Fibroblast of skin of abdomen (primary cell): ENCODE results near the gene EFNB1.

Experiments
- DNase-seq: peaks from one replicate; pipeline ENCODE4 v3.0.0-alpha.2; 2013

EFNB1 gene

DNA sequence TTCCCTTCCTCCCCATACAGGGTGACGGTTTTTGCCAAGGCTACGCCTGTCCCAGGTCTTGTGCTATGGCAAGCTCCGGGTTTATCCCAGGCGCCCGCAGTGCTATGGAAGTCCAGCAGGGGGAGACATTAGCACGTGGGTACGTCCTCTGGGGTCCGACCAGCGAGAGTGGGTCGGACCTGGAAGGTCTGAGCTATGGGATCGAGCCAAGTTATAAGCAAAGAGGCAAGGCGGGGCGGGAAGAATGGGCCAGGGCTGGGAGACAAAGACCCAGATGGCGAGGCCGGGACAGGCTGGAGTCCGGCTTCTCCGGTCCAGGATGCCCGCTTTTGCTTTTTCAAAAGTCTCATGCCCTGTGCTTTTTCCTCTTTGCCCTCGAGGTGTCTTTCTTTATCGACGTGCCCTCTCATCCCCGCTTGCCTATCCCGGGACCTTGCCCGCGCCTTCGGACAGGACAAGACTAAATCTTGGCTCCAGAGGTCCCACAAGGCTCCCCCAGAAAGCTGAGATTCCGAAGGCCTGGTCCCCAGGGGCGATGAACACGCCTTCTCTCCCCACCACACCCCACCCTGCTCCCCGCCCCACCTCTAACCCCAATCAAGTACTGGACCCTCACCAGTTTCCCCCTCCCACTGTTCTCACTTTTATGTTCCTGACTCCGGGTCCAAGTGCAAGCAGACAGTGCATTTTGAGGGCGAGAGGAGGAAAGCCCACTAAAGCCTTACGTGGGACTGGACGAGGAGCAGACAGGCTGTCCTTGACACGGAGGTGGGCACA, 785 bp upstream of the EFNB1 start:
- peak; percentile 81 for DNase-seq

DNA sequence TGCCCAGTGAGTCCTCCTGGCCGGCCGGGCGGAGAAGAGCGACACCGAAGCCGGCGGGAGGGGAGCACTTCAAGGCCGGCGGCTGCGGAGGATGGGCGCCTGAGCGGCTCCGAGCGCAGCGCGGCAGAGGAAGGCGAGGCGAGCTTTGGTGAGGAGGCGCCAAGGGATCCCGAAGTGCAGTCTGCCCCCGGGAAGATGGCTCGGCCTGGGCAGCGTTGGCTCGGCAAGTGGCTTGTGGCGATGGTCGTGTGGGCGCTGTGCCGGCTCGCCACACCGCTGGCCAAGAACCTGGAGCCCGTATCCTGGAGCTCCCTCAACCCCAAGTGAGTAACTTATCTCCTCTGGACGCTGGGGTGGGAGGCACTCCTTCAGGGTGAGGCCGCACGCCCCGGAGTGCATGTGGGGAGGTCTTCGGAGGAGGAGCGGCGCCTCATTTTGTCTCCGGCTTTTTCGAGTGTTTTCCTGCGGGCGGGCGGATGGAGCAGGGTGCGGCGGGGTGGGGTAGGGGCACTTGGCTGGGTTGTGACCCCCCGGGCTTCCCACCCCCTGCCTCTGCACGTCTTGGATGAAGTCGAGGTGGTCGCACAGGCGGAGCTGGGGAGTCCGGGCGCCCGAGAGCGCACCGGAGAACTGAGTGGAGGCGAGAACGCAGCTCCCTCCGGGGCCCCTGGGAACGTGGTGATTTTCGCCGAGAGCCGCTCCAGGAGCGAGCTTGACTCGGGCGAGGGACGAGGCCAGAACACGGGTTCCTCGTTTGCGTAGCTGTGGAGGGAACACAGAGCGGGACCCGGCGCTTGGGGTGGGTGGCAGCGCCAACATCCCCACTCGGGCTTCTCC, 979 bp downstream of the EFNB1 start:
- DNase-seq = no peak

DNA sequence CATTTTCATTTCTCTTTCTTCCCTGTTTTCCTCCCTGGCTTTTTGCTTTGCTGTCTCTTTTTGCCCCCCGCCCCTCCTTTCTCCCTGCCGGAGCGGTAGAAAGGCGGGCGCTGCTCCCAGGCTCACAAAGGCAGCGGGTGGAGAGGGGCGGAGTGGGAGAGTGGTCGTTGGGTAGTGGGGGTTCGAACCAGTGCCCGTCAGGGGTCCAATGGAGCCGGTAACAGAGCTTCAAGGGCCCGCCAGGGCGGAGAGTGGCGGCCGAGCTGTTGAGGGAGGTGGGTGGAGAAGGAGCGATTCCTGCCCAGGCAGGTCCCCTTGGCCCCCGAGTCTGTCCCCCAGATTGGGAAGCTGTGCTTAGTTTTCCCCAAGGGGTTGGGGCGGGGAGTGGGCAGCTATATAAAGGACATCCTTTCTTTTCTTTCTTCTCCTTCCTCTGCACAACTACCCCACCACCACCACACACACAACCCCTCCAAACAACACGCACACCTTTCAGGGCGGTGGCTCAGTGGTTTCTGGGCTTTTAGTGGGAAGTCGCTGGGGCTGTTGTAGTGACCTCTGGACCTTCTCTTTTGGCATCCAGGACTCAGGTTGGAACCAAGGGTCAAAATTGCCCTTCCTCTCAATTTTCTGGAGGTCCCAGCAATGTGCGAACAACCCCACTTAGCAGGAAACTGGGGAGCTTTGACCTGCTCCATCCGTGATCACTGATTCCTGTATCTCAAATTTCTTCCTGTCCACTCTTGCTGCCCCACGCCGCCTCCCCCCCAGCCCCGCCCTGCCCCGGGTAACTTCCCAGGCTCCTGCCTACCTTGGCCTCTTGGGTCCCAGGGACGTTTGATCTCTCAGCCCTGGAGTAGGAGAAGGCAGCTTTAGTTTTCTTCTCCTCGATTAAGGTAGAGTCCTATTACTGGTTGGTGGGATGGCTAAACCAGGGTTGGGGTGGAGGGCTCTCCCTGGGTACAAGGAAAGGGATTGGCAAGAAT, 1.9 kb downstream of the EFNB1 start:
- no peak for DNase-seq

DNA sequence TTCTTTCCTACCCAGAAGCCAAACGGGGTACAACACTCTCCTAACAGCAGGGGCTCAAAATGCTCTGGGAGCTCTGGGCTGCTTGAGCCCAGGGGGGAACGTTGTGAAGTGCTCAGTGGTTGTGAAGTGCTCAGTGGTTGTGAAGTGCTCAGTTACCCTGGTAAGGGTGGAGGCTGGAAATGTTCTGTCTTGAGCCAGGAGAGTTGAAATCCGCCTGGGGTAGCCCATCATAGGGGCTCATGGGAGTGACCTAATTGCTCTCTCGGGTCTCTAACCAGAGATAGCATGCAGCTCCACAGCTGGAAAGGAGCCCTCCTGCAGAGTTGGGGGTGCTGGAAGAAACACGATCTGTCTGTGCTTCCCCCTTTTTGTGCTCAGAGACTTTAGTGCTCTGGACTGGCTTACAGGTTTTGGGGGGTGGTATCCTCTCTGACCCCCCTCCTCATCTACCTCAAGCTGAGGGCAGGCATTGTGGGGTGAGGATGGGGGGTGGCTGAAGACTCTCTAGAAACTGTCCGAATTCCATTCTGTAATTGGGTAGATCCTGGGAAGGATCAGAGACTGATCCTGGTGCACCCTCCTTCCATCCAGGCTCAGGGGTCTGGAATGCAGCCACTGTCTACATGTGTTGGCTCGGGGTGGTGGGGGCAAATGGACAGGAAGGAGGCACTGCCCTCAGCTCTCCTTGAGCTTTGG, 2.7 kb downstream of the EFNB1 start:
- no peak for DNase-seq

DNA sequence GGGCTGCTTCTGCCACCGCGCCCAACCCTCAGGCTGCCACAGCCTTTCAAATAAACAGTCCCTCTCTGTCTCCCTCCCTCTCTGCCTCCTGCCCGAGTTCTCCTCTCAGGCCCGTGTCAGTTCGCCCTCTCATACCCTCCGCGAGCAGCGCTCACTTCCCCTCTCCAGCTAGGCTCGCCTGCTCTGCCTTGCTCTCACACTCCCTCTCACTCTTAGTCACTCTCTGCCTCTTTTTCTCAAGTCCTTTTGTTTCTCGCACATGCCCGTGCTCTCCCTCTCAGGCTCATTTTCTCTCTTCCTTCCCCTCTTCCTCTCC, 3.2 kb downstream of the EFNB1 start:
- peak; percentile 73 for DNase-seq

DNA sequence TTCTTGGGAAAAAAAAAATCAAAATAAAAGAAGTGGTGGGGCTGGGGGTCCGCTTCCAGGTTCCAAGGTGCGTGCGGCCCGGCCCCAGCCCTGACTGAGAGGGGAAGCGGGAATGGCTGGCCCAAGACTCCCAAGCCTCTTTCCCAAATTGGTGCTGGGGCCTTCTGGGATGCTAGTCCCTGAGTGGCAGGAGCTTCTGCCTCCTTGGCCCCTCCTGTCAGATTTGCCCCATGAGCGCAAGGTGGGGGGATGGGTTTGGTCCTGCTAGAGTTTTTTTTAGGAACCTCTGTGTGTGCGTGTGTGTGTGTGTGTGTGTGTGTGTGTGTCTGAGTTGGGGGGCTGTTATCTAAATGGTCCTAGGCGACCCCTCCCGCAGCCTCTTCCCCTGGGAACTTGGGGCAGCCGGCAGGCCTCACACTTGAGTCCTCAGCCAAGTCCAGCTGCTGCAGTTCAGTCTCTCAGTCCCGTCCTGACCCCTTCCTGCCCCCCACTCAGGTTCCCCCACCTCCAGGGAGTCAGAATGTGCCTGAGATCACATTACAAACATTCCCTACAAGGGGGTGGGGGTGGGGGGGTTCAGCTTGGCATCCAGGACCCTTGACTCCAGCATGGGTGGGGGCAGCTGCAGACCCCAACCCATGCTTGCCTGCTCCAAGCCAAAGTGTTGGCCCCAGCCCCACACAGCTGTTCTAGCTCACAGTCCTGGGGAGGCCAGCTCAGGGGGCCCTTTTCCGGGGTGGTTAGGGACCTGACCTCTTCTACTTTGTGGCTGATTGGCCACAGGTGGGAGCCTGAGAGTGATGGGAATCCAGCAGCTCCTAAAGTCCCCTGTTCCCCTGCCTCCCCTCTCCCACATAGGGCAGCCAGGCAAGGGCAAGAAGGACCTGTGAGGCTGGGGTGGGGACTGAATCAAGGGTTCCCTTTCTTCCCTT, 4.0 kb downstream of the EFNB1 start:
- no peak for DNase-seq

DNA sequence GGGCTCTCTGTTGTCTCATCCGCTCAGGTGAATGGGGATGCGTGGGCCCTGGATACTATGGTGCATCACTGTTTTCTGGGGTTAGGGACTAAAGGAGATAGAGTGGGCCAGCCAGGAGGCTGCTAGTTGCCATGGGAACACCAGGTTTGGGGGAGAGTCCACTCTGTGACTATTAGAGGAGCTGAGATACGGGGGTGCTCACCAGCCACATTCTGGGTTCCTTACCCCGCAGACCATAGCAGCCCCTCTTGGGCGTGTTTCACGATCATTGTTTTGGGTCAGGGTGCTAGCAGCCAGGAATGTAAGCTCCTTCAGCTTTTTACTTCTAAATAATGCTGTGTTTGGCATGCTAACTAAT, 4.6 kb downstream of the EFNB1 start:
- DNase-seq = no peak

DNA sequence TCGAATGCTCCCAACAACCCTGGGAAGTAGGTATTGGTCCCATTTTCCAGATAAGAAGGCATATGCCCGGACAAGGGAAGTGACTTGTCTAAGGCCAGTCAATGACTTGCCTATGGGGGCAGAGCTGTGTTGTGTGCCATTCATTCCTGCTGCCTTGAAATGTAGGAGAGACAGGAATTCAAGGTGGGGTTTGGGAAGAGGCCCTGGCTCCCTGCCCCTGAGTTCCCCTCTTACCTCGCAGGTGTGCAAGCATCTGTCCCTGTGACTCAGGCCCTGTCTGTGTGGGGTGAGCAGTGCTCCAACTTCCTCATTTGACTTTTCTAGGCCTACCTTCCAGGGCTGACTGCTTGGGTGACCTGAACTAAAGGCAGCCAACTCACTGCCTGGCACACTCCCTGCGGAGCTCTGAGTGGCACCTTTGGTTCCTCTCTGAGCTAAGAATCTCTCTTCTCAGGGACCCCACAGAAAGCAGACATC, 5.1 kb downstream of the EFNB1 start:
- DNase-seq = no peak

DNA sequence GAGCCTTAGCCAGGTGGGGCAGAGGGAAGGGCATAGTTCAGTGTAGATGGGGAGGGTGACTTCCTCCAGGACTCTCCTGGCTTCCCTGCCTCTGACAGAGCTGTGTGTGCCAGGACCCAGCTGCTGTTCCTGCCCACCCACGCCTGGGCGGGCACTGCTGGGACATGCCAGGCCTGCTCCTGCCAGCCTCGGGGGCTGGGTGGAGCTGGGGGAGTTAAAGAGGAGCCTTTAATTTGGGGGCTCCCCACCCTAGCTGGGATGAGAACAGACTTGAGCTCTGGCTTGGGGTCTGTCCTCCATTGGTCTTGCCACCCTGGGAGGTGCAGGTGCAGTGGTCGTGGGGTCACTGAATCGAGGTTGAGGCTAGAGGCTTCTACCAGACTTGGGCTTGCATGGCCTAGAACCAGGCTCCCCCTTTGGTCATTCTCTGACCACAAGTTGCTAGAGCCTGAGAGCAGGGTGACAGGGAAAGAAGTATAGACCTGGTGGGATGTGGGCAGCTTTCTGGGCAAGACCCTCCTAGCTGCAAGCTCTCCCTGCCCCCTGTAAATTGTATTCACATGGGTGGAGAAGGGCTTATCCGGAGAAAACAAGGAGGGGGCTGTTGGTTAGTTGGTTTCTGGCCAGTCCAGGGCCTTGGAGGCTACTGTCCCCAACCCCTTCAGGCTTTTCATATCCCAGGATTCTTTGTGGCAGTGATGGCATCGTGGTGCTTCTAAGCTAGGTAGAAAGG, 5.7 kb downstream of the EFNB1 start:
- no peak for DNase-seq

DNA sequence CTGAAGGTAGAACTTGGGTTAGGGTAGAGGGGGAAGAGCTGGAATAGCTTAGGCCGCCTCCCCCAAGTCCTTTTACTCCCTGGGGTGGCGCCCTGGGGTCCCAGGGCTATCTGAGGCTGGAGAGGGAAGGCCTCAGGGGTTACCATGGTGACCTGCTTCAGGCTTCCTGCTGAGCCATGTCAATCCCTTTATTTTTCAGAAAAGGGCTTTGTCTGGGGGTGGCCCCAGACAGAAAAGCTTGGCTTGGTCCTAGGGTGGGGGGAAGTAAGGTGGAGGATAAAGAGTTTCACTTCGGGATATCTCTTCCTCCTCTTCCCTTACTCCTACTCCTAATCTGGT, 6.3 kb downstream of the EFNB1 start:
- no peak for DNase-seq

DNA sequence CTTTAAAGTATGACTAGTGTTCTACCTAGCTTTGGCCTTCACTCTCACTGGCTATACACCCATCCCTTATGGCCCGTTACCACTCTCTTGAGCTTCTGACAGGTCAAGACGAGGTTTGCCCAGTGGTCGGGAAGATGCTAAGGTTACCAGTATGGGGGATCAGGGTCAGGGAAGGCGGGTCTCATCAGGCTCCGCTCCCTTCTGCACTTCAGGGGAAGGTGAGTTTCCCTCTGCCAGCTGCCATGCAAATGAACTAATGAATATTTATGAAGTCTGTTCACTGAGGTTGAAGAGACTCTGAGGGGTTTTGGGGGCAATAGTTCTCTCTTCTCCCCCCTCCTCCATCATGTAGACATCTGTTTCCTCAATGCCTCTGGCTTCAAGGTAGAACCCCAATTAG, 6.6 kb downstream of the EFNB1 start:
- DNase-seq = no peak

DNA sequence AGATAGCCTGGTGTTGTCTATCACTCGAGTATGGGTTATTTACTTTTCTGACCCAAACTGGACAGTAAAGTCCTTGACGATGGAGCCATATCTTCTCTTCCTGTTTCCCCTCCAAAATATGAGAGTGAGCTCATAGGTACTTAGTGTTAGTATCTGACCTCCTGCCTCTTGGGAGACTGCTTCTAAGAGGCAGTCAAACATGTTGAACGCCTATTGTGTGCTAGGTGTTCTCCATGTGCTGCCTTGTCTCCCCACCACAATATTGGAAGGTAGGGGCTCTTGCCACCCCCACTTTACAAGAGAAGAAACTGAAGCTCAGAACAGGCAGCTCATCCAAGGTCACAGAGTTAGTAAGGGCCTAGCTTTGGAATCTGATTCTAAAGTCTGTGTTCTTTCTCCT, 8.3 kb downstream of the EFNB1 start:
- no peak for DNase-seq

DNA sequence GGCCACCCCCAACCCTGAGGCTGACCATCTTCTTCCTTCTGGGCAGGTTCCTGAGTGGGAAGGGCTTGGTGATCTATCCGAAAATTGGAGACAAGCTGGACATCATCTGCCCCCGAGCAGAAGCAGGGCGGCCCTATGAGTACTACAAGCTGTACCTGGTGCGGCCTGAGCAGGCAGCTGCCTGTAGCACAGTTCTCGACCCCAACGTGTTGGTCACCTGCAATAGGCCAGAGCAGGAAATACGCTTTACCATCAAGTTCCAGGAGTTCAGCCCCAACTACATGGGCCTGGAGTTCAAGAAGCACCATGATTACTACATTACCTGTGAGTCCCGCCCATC, 9.7 kb downstream of the EFNB1 start:
- DNase-seq = no peak

DNA sequence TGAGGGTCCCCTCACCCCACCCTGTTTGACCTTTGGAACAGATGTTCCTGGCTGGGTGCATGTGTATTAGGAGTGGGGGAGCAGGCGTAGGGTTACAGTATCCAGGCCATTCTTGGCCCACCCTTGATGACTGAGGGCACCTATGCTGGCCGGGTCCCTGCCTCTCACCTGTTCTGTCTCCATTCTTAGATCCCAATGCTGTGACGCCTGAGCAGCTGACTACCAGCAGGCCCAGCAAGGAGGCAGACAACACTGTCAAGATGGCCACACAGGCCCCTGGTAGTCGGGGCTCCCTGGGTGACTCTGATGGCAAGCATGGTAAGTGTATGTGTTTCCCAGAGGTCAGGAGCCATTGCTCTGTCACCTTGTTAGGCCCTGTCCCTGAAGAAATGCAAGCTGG, 10.9 kb downstream of the EFNB1 start:
- DNase-seq = no peak

DNA sequence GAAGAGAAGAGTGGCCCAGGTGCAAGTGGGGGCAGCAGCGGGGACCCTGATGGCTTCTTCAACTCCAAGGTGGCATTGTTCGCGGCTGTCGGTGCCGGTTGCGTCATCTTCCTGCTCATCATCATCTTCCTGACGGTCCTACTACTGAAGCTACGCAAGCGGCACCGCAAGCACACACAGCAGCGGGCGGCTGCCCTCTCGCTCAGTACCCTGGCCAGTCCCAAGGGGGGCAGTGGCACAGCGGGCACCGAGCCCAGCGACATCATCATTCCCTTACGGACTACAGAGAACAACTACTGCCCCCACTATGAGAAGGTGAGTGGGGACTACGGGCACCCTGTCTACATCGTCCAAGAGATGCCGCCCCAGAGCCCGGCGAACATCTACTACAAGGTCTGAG, 11.4 kb downstream of the EFNB1 start:
- no peak for DNase-seq

DNA sequence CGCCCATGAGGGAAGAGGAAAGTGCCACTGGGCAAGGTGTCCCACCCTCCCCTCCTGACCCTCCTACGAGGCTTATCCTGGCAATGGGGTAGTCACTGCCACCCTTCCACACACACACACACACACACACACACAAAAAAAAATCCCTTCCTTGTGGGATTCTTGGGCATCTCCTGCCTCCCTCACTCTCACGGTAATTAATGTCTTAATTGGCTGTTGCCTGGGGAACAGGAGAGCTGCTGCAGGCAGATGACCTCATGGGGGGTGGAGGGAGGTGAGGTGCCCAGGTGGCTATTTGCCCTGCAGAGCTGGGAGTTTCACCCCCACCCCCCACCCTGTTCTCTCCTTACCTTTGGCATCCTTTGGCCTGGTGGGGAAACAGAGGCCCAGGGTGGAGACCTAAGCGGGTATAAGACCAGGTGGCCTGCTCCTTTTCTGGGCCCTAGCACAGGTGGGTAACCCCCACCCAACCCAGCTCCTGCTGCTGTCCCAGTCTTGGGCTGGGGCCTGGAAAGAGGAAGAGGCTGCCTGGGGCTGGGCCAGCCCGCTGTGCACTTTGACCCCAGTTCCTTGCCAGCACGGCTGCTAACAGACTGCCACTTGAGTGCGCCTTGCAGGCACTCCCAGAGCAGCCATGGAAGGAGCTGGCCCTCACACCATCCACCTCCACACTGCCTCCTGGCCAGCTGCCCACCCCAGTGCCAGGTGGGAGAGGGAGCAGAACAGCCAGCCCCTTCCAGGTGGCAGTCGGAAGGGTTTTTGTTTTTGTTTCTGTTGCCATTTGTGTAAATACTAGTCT, 12.6 kb downstream of the EFNB1 start:
- DNase-seq = no peak

DNA sequence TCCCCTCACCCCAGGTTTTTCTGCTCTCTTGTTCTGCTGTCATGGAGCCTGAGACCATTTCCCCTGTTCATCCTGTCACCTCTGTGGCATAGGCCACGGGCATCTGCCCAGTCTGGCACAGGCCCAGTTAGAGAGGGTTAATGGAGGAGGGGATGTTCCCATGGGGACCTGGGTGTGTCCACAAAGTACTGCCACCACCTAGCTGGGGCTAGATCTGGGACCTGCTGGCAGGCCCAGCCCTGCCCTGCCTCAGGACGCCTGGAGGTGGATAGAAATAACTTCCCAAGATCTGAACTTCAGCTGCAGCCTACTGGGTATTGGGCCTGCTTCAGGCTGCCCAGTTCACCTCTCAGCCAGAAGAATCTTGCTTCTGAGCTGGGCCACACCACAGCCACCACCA, 13.5 kb downstream of the EFNB1 start:
- no peak for DNase-seq

DNA sequence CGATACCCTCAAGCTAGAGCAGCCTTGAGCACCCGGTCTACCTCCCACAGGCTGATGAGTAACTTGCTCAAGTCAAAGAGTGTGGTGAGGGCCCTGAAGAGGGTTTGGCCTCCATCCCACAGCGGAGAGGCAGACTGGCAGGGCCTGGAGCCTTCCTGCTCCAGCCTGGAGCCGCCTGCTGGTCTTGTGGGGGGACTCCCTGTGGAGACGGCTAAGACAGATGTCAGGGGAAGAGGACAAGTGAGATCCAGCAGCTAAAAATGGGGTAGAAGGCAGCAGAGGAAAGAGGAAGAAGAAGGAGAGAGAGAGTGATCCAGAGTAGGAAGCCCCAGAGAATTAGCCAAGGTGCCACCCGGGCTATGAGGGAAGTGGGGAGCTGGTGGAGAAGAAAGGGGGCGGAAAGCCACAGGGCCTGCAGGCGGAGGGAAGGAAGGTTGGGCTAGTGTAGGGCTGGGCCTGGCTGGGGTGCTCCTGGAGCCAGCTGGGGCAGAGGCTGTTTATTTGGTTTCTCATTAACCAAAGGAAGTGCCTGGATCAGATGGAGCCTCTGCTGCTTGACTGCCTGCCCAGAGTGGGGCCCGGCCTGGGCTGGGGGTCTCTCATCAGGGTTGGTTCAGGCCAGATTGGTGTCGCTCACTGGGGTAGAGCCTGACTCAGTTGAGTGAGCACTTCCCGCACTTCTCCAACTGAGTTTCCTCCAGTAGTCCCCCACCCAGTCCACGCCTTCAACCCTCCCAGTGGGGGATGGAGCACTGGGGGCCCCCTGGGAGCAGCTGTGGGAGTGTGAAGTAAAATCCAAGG, 14.2 kb downstream of the EFNB1 start:
- DNase-seq = peak; percentile 13

DNA sequence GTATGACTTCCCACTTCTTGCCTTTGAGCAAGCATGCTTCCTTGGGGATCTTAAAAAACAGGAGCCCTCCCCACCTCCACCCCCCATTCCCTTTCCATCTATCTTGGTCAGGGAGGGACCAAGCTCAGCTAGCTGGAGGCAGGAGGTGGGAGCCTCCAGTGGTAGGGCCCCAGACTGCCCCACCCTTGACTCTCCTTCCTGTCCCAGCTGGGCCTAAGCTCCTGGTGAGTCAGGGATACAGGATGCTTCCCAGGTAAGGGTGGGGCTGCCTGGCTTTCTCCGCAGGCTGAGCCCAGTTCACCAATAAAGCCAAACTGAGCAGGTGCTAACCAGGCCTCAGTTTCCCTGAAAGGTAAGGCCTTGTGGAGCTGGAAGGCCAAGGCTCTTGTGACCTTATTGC, 15.2 kb downstream of the EFNB1 start:
- DNase-seq = no peak
